Neural cell (in vitro differentiated cells): ENCODE data around the gene ZMYND11.

Experiments used
- TF ChIP-seq, protein P1 (sequence below): IDR thresholded peaks from 2 replicates; pipeline ENCODE4 v1.6.1; 2012; ENCODE audit warnings: borderline replicate concordance
- TF ChIP-seq, protein P2 (sequence below): fragments of 450-650 bp; IDR thresholded peaks from 2 replicates; pipeline ENCODE4 v1.5.1; 2014; ENCODE audit warnings: antibody characterized with exemption, mild to moderate bottlenecking, moderate library complexity; ENCODE audit not compliant: poor library complexity, severe bottlenecking

DNA sequence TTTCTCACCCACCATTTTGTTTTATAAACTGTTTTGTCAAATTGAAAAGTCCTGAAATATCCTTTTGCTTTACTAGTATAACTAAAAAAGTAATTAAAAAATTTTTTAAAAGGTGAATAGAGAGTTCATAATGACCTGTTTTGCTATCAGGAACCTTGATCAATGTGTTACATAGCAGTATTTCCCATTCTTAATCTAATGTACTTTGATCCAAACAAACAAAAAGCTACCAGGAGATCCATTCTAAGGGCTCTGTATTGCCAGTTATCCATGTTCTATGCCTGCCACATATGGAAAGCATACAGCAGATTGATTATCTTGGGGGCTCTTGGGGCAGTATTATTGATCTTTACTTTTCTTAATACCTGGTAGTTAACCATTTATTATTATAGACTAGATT is 32.1 kb downstream of the ZMYND11 start:
- TF ChIP-seq, protein P1, sequence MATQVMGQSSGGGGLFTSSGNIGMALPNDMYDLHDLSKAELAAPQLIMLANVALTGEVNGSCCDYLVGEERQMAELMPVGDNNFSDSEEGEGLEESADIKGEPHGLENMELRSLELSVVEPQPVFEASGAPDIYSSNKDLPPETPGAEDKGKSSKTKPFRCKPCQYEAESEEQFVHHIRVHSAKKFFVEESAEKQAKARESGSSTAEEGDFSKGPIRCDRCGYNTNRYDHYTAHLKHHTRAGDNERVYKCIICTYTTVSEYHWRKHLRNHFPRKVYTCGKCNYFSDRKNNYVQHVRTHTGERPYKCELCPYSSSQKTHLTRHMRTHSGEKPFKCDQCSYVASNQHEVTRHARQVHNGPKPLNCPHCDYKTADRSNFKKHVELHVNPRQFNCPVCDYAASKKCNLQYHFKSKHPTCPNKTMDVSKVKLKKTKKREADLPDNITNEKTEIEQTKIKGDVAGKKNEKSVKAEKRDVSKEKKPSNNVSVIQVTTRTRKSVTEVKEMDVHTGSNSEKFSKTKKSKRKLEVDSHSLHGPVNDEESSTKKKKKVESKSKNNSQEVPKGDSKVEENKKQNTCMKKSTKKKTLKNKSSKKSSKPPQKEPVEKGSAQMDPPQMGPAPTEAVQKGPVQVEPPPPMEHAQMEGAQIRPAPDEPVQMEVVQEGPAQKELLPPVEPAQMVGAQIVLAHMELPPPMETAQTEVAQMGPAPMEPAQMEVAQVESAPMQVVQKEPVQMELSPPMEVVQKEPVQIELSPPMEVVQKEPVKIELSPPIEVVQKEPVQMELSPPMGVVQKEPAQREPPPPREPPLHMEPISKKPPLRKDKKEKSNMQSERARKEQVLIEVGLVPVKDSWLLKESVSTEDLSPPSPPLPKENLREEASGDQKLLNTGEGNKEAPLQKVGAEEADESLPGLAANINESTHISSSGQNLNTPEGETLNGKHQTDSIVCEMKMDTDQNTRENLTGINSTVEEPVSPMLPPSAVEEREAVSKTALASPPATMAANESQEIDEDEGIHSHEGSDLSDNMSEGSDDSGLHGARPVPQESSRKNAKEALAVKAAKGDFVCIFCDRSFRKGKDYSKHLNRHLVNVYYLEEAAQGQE: no peak
- TF ChIP-seq, protein P2, sequence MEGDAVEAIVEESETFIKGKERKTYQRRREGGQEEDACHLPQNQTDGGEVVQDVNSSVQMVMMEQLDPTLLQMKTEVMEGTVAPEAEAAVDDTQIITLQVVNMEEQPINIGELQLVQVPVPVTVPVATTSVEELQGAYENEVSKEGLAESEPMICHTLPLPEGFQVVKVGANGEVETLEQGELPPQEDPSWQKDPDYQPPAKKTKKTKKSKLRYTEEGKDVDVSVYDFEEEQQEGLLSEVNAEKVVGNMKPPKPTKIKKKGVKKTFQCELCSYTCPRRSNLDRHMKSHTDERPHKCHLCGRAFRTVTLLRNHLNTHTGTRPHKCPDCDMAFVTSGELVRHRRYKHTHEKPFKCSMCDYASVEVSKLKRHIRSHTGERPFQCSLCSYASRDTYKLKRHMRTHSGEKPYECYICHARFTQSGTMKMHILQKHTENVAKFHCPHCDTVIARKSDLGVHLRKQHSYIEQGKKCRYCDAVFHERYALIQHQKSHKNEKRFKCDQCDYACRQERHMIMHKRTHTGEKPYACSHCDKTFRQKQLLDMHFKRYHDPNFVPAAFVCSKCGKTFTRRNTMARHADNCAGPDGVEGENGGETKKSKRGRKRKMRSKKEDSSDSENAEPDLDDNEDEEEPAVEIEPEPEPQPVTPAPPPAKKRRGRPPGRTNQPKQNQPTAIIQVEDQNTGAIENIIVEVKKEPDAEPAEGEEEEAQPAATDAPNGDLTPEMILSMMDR: no peak
